GM13976 (cell line): ENCODE measurements around the gene TMEFF2.

Experiments
- DNase-seq: peaks from one replicate; pipeline ENCODE4 v3.0.0; 2012; ENCODE audit warnings: low spot score
- in situ Hi-C: fragments of 300-500 bp; cut with MboI; formaldehyde crosslinking; loops from one replicate; pipeline ENCODE4 v1.12.0; 2022; ENCODE audit warnings: low sequenced_read_pairs, mixed read lengths, inconsistent platforms; ENCODE audit not compliant: unreplicated experiment
- TF ChIP-seq, protein P1 (sequence below): IDR thresholded peaks from 2 replicates; pipeline ENCODE4 v1.5.1; 2012; ENCODE audit warnings: borderline replicate concordance, mild to moderate bottlenecking; ENCODE audit not compliant: insufficient read depth; ENCODE audit errors: extremely low read depth, missing control alignments, control extremely low read depth

The TMEFF2 gene

DNA sequence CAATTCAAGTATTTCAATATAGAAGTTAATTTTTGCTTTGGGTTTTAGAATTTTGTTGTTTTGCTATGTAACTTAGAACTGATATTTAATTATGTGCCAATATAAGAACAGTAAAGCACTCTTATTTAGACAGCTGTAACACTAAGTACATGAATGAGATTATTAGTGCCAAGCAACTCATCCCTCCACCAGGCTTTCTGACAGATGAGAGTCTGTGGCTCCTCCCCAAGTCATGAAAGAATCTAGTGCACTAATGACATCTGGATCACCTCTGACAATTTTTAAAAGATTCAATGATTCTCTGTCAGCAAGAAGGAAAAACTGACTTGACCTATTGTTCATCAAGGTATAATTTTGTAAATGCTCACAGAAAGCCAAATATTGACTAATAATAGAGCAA is 67.8 kb downstream of the TMEFF2 start:
- DNase-seq: no peak
- TF ChIP-seq, protein P1, sequence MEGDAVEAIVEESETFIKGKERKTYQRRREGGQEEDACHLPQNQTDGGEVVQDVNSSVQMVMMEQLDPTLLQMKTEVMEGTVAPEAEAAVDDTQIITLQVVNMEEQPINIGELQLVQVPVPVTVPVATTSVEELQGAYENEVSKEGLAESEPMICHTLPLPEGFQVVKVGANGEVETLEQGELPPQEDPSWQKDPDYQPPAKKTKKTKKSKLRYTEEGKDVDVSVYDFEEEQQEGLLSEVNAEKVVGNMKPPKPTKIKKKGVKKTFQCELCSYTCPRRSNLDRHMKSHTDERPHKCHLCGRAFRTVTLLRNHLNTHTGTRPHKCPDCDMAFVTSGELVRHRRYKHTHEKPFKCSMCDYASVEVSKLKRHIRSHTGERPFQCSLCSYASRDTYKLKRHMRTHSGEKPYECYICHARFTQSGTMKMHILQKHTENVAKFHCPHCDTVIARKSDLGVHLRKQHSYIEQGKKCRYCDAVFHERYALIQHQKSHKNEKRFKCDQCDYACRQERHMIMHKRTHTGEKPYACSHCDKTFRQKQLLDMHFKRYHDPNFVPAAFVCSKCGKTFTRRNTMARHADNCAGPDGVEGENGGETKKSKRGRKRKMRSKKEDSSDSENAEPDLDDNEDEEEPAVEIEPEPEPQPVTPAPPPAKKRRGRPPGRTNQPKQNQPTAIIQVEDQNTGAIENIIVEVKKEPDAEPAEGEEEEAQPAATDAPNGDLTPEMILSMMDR: no peak
- in situ Hi-C loops: no loop called here

DNA sequence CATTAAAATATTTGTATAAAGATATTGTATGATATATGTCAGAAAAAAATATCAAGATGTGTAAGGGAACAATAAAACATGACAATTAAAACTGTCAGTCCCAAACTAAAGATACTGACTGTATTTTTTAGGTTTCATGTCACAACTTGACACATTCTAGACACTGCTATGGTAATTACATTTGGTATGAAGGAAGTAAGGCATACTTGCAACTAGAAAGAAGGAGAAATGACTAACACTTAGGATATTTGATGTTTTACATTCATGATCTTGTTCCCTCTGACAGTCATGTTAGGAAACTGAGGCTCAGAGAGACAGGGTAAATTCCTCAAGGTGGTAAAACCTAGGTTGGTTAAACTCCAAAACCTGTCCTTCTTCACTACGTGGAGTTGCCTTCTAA is 68.3 kb downstream of the TMEFF2 start:
- TF ChIP-seq, protein P1: no peak
- in situ Hi-C loops: no loop called here
- no peak for DNase-seq

DNA sequence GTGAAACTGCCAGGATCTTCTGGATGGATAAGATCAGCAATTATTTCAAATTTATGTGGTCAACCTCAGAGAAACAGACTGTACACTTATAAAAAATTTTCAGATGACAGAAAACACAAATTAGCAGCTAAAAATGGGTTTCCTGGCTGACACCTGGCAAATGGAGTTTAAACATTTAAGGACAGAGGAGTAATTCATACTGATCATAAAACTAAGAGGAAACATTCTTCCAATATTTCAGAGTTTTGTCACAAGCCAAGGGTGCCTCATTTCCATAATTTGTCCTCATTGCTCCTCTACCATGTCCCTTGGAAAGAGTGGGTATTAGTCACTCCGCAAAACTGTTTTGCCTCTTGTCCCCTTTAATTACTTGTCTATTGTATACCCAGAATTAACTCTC is 70.2 kb downstream of the TMEFF2 start:
- in situ Hi-C loops: no loop called here
- no peak for DNase-seq
- TF ChIP-seq, protein P1: no peak

DNA sequence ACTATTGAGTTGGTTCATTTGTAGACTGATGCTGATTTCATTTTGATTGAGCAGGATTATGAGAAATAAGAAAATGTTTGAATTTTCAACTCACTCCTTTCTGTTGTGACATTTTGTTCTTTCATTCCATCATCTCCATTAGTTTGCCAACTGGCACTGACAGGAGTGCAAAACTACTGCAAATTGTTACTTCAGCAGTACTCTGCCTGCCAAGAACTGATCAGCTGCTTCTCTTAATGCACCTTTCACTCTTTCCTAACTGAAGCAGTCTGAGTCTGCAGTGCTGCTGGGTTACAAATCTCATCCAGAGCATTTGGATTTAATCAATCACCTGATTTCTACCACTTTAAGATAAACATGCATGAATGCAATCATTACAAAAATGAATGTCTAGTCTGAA is 70.9 kb downstream of the TMEFF2 start:
- in situ Hi-C loops: no loop called here
- TF ChIP-seq, protein P1: no peak
- no peak for DNase-seq

DNA sequence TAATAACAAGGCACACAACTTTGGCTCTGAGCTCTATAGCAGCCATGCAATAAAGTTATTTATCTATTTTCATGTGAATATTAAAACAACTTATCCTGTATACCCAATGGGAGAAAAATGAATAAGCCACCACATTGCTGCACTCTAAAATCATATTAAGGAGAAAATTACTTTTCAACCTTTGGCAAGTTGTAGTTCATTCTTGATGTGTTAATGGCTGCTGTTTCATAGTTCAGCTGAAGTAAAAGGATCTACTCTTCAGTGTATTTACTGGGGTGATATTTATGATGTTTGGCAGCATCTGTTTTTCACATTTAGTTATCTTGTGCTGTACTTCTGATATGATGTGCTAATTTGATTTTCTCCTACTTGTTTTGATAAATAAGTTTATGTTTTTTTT is 71.8 kb downstream of the TMEFF2 start:
- TF ChIP-seq, protein P1: no peak
- no peak for DNase-seq
- in situ Hi-C loops: no loop called here

DNA sequence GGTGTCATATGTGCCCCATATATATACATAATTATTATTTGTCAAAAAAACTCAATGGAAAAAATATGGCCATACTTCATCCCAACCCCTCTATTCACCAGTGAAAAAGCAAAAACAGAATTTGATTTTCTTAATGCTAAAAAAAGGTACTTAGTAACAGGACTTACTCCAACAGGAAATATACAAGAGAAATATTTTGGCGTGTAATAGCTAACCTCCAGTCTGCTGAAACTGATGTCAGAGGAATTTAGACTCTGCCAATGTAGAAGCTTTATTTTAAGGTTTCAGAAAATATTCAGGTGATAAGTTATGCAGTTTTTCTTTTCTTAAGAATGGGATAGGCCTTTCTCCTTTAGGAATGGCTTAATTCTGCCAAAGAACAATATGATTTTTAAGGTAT is 72.6 kb downstream of the TMEFF2 start:
- in situ Hi-C loops: no loop called here
- DNase-seq: no peak
- TF ChIP-seq, protein P1: no peak

DNA sequence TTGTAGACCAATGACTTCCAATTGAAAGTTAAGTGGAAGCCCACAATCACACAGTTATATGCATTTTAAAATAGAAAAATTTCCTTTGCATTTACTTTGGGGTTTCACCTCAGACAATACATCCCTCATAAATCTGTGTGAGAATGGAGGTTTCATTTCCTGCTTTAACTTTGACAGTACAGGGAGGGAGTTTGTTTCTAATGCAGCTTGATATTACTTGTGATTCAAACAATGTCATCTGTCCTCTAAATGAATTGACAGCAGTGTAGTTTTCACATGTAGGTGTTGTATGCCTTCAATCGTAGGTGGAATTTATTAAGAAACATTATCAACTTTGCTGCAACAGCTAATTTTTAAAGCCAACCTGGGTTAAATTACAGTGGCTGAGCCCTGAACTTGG is 75.2 kb downstream of the TMEFF2 start:
- TF ChIP-seq, protein P1: no peak
- DNase-seq: no peak
- in situ Hi-C loops: no loop called here
